ENCODE measurements around the gene ZNF8.
"Not testable (repeated sequence)": the region's sequence is repeated elsewhere in the genome, so short reads cannot be mapped to it uniquely, and the experiment has no call there.

ZNF8 gene

DNA sequence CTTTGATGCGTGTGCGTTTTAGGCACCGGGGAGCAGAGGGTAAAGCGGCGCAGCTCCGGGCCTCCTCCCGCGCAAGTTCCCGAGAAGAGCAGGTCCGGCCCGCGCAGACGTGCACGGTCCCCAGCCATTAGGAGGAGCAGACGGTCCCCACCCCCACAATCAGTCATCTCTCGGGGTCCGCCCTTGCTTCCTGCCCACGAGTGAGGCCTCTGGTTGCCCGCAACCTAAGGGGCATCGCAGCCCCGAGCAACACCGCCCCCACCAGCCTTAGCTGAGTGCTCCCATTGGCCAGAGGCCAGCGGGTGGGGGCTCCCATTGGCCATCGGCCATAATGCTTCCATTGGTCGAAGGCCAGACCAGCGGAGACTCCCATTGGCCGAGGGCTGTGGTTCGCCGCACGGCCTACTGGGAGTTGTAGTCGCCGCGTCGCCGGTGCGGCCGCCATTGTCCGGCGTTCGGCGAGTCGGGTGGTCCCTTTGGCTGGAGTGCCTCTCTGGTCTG, at the start of gene ZNF8:
ZNF8 (plus strand) TSS at position 415 of the 501 bp plus-strand sequence. CDS start 127 bp downstream, outside the sequence.
- DNase-seq, result peak; percentile 98

DNA sequence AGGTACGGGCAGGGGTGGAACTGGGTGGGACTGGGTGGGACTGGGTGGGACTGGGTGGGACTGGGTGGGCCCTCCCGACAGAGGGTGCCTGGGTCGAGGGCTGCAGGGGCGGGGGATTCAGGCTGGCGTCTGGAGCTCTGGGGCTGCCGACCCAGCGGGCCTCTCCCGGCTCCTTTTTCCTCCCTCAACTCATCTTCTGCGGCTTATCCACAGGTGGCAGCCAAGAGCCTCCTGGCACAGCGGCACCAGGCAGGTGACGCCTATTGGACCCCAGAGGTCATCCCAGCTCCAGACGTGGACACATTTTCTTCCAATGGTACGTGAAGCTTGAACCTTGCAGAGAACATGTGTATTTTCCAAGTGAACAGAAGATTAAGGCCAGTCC, 49.5 kb upstream of the ZNF8 start:
- DNase-seq, result peak in 1 of 2 donors; percentile 22

DNA sequence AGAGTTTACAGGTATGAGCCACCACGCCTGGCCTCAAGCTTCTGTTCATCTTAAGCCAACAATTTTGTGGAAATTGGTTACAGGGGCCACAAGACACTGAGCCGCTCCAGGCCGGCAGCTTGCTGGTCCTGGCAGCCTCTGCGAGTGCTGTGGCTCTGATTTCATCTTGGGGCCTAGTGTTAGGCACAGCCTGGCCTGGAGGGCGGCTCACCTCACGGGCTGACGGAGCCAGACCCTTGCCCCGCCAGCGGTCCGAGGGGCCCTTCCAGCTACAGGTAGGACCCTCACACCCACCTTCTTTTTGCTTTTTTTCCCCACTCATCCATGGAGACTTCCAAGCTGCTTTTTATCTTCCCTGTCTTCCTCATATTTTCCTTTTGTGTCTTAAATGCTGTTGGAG, 41.4 kb upstream of the ZNF8 start:
- DNase-seq, result no peak

DNA sequence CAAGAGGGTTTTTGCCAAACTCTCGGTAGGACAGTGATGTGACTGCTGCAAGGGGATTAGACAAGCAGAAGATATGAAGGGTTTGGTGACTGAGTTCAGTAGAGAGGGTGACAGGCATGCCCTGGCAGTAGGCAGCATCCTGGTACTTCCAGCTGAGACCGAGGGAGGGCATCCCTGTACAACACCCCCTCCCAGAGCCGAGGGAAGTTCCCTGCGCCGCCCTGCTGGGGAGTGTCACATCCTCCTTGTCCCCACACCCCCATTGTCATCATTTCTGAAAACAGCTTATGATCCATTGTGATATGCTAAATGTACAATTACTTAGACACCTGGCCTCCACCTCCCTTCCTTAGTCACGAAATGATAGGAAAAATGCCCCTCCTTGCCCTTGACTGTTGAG, 35.4 kb upstream of the ZNF8 start:
- DNase-seq, result no peak

DNA sequence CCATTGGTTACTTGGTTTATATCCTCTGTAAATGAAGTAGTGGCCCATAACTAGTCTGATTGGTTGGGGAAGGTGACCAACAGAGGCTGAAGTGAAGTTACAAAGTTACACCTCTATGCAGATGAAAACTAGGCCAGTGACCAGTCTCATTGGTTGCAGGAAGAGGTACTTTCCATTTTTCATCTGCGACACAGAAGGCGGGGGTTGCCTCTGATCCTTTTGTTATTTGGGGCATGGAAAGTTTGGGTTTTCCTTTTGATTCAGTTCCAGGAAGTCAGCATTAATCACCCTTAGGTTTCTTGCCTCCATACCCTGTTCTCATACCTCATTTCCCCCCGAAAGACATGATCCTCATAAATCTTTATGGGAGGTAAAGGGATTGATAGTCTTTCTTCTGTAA, 29.9 kb upstream of the ZNF8 start:
- DNase-seq, result no peak

DNA sequence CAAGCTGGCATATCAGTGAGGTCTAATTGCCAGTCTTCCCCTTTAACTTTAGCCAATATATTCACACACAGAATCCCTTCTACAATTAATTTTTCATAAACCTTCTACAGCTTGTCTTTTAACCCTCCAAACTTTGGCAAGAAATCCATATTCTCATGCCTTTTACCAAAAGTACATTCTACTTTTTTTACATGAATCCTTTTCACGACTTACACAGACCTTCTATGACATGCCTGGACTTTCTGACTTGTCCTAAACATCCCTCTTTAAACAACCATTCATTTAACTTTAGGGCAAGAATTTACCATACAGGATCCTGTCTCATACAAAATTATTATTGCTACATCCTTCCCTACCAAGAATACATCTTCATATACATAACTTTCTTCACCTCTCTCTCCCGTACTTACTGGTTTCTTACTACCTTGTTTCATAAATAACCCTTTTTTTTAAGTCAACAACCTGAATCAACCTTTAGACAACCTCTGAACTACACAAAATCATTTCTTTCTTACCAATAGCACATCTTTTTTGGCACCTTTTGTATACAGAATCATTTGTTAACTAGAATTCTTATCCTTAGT, 26.6 kb upstream of the ZNF8 start:
- no peak for DNase-seq

DNA sequence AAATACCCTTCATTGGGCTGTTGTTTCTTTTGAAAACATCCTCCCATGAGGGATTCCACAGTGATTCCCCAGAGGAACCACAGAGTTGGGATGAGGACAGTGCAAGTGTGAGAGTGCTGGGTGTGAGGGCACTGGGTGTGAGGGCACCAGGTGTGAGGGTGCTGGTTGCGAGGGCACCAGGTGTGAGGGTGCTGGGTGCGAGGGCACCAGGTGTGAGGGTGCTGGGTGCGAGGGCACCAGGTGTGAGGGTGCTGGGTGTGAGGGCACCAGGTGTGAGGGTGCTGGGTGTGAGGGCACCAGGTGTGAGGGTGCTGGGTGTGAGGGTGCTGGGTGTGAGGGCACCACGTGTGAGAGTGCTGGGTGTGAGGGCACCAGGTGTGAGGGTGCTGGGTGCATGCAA, 20.5 kb upstream of the ZNF8 start:
- DNase-seq, result not testable (repeated sequence)

DNA sequence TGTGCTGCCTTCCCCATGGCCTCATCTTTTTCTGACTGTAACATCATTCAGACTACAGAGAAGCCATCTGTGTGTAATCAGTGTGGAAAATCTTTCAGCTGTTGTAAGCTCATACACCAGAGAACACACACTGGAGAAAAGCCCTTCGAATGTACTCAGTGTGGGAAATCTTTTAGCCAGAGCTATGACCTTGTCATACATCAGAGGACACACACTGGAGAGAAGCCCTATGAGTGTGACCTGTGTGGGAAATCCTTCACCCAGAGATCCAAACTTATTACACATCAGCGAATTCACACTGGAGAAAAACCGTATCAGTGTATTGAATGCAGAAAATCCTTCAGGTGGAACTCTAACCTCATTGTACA, 17.2 kb upstream of the ZNF8 start:
- no peak for DNase-seq

DNA sequence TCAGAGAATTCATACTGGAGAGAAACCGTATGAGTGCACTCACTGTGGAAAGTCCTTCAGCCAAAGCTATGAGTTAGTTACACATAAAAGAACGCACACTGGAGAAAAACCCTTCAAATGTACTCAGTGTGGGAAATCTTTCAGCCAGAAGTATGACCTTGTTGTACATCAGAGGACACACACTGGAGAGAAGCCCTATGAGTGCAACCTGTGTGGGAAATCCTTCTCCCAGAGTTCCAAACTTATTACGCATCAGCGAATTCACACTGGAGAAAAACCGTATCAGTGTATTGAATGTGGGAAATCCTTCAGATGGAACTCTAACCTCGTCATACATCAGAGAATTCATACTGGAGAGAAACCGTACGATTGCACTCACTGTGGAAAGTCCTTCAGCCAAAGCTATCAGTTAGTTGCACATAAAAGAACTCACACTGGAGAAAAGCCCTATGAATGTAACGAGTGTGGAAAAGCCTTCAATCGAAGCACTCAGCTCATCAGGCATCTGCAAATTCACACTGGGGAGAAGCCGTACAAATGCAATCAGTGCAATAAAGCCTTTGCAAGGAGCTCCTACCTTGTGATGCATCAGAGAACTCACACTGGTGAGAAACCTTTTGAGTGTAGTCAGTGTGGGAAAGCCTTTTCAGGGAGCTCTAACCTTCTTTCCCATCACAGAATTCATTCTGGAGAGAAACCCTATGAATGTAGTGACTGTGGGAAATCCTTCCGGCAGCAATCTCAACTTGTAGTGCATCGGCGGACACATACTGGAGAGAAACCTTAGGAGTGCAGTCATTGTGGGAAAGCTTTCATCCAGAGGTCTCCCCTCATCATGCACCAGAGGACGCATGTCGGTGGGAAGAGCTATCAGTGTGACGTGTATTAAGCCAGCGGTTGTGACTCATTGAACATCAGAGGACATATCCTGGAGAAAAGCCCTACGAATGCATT, 16.5 kb upstream of the ZNF8 start:
- DNase-seq, result no peak

DNA sequence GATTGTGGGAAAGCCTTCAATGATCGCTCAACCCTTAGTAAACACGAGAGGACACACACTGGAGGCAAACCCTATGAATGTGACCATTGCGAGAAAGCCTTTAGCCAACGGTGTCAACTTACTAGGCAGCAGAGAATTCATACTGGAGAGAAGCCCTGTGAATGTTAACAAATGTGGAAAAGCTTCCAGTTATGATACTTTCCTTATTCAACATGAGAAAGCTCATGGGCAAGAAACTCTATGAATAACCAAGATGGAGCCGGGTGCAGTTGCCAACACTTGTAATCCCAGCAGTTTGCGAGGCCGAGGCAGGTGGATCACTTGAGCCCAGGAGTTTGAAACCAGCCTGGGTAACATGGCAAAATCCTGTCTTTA, 15.8 kb upstream of the ZNF8 start:
- DNase-seq, result no peak

DNA sequence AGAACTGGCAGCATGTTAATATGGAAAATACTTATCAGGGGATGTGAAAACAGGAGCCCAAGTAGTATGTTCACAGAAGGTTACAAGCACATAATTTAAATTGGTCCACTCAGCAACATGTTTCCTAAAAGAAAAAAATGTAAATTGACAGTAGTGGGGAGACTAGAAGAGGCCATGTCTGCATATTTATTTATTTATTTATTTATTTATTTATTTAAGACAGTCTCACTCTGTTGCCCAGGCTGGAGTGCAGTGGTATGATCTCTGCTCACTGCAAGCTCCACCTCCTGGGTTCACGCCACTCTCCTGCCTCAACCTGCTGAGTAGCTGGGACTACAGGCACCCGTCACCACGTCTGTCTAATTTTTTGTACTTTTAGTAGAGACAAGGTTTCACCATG, 13.7 kb upstream of the ZNF8 start:
- DNase-seq, result no peak

DNA sequence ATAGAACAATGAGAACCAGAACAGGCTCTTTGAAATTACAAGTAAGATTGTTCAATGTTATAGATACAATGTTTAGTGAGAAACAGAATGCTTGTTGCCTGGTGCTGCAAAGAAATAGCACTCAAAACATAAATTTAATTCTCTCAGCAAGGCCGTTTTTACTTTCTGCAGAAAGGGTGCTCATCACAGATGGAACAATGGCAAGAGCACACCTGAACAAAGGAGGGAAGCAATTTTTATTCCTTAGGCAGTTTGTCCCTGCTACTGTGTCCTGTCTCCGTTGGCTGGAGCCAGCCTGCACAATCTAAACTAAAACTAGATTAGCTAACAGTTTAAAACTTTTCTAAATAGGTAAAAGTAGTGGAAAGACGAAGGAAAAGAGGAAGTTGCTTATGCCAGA, 10.4 kb upstream of the ZNF8 start:
- no peak for DNase-seq

DNA sequence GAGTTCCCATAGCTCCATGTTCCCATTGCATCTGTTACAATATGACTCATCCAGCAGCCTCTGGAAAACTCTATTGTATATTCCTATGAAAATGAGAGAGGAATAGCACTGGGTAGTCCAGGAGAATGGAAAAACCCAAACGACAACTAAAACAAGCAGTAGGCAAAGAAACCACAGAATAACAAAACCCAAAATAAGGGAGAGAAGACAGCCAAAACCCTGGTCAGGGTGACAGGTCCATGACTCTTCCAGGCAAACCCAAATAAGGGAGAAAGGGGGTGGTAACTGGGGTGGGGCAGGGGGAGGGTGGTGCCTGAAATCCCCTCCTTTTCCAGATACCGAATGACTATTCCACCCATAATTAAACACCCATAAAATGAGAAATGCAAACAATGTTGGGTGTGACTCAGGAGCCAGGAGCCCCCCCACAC, 4.0 kb upstream of the ZNF8 start:
- DNase-seq, result no peak

DNA sequence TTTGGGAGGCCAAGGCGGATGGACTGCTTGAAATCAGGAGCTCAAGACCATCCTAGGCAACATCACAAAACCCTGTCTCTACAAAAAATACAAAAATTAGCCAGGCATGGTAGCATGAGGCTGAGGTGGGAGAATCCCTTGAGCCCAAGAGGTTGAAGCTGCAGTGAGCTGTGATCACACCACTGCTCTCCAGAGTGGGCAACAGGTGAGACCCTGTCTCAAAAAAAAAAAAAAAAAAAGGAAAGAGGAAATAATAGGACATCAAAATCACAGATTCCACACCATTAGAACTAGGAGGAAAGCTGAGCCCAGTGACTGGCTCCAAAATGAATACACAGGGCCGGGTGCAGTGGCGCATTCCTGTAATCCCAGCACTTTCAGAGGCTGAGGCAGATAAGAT, 3.2 kb upstream of the ZNF8 start:
- DNase-seq, result no peak

DNA sequence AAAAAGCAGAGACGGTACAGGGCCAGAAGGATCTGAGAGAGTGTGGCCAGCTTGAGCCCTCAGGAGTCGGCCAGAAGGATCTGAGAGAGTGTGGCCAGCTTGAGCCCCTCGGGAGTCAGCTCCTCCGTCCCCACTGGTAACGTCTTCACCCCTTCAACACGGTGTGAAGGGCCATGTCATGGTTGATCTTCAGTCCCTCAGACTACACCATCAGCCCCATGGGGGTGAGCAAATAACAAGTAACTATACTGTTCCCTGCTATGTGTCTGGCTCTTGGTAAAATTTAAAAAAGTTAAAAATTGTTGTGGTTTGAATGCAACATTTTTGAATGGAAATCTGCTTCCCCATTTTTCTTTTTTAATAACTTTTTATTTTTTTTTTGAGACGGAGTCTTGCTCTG, 1.6 kb upstream of the ZNF8 start:
- no peak for DNase-seq

DNA sequence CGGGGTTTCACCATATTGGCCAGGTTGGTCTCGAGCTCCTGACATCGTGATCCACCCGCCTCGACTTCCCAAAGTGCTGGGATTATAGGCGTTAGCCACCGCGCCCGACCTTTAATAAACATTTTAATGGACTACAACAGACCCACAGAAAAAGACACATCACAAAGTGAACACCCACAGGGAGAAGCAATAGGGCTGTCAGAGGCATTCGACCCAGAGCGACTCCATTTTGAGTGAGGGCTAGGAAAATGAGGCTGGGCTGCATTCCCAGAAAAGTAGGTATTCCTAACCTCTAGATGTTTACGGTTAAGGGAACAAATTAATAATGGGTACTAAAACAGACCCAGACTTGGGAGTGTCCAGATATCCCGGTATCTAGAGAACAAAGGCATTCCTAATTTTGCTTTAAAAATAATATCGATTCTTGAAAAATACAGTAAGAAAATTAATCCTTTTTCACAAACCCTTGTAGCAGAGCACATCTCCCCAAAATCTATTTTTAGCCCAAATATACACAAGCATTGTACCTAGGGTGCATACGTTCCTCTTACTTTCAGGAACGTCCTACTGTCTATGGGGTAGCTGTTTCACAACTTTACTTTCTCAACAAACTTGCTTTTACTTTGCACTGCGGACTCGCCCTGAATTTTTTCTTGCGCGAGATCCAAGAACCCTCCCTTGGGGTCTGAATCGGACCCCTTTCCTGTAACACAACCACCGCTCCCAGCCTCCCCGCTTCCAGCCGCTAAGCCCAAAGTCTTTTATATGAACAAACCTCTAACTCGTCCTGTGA, 811 bp upstream of the ZNF8 start:
- no peak for DNase-seq

DNA sequence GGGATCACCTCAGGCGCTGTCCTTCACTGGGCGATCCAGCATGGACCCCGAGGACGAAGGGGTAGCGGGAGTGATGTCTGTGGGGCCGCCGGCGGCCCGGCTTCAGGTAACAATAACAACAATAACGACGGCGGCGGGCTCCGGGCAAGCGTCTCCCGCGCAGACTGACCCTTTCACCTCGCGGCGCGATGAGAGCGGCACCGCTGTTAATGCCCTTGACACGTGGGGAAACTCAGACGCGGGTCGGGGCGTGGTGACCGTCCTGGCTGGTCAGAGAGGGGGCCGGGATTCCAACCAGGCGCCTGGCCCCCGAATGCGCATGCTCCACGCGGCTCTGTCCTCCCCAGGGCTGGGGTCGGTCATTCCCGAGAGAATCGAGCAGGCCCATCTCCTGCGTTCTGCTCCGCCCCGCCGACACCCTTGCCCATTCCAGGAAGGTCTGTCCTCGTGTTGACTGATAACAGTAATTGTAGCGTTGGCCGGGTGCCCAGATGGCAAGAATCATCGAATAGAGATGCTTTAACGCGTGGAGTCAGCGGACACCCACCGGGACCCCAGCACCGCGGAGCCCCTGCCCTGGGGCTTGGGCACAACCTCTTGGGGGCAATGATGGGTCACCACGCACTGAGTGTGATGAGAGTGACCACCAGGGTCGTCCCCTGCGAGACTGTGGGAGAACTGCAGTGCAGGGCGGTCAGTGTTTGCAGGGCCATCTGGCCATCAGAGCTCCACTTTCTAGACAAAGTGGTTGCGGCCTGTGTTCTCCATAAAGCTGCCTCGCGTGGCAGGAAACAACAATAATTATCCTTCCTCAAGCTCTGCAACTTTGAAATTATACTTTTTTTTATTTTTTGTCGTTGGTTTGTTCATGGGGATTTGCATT, 528 bp downstream of the ZNF8 start:
- peak in 1 of 2 donors; percentile 21 for DNase-seq

DNA sequence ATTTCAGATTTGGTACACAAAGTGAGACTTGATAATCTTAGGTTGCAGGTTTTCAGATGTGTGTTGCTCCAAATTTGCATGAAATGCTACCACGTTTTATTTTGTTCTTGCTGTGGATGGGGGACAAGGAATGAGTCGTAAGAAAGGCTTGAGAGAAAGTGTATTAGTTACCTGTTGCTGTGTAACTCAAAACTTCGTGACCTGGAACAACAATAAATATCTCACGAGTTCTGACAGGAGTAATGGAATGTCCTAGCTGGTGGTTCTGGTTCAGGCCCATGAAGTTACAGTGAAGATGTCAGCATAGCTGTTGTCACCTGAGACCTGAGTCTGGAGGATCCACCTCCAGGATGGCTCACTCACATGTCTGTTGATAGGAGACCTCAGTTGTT, 1.2 kb downstream of the ZNF8 start:
- DNase-seq, result no peak

DNA sequence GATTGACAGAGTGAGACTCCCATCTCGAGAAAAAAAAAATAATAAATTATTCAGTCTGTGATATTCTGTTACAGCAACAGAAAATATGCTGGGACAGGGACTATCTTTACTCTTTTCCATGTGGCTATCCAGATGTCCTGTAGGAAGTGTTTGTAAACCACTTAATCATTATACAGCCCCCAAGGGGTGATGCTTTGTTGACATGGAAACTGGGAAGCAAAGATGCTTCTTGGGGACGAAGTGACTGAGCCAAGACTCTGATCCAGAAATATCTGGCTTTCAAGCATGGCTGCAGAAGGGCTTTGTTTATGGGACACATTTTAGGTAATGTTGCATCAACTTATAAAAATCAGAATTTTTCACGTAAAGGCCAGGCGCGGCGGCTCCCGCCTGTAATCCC, 5.4 kb downstream of the ZNF8 start:
- no peak for DNase-seq

DNA sequence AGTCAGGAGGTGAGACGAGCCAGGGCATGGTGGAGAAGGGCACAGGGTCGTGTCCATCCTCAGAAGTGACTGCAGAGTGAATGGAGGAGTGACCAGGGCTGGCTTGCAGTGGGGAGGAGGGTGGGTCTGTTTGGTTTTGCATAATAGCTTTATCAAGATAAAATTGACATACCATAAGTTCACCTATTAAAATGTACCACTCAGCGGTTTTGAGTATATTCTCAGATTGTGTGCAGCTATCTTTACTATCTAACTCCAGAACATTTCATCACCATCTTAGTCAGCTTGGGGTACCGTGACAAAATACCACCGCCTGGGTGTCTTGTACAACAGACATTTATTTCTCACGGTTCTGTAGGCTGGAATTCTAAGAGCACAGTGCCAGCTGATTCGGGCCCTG, 13.2 kb downstream of the ZNF8 start:
- DNase-seq, result no peak

DNA sequence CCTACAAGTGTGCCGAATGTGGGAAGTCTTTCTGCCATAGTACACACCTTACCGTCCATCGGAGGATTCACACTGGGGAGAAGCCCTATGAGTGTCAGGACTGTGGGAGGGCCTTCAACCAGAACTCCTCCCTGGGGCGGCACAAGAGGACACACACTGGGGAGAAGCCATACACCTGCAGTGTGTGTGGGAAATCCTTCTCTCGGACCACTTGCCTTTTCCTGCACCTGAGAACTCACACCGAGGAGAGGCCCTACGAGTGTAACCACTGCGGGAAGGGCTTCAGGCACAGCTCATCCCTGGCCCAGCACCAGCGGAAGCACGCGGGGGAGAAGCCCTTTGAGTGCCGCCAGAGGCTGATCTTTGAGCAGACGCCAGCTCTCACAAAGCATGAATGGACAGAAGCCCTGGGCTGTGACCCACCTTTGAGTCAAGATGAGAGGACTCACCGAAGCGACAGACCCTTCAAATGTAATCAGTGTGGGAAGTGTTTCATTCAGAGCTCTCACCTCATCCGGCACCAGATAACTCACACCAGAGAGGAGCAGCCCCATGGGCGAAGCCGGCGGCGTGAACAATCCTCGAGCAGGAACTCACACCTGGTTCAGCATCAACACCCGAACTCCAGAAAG, 16.1 kb downstream of the ZNF8 start:
- no peak for DNase-seq

DNA sequence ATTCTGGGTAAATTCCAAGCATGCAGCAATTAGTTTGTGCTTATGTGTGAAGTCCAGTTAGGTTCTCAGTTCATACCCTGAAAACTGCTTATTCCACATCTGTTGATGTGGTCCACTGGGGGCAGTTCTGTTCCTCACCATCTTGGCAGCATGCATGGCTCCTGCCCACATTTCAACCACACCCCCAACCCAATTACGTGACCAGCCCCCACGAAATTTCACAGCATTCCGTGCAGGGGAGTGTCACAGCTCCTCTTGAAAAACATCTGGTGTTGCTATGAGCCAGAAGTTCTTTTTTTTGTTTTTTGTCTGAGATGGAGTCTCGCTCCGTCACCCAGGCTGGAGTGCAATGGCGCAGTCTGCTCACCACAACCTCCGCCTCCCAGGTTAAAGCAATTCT, 17.3 kb downstream of the ZNF8 start:
- DNase-seq, result no peak

Data from CD4-positive, alpha-beta T cell treated with Interleukin-4 for 1 hour (primary cell).